GM20431 (cell line): ENCODE data around the gene NPBWR2.
"Not testable (repeated sequence)": the region's sequence is repeated elsewhere in the genome, so short reads cannot be mapped to it uniquely, and the experiment has no call there.

Experiments used
- in situ Hi-C: fragments of 300-500 bp; cut with MseI, MboI; formaldehyde crosslinking; loops from one replicate; pipeline ENCODE4 v1.15.0; 2020; ENCODE audit warnings: low sequenced_read_pairs; ENCODE audit not compliant: unreplicated experiment

NPBWR2 gene

GRCh38 chr20:64119681-64120341 lies 12.4 kb upstream of the NPBWR2 start:
- in situ Hi-C loops, result no loop called here

GRCh38 chr20:64119301-64119680 lies 11.9 kb upstream of the NPBWR2 start:
- in situ Hi-C loops, result no loop called here

- in situ Hi-C loops, result not testable (repeated sequence)
Measured at GRCh38 chr20:64117432-64117777, 10.0 kb upstream of the NPBWR2 start.

GRCh38 chr20:64116541-64117431 lies 9.4 kb upstream of the NPBWR2 start:
- in situ Hi-C loops, result no loop called here

GRCh38 chr20:64116016-64116415 lies 8.7 kb upstream of the NPBWR2 start:
- in situ Hi-C loops, result no loop called here

- in situ Hi-C loops, result no loop called here
Measured at GRCh38 chr20:64115171-64115911, 8.0 kb upstream of the NPBWR2 start.

- in situ Hi-C loops, result no loop called here
Measured at GRCh38 chr20:64114356-64114971, 7.1 kb upstream of the NPBWR2 start.

- in situ Hi-C loops, result no loop called here
Measured at GRCh38 chr20:64113796-64114355, 6.5 kb upstream of the NPBWR2 start.

- in situ Hi-C loops, result no loop called here
Measured at GRCh38 chr20:64113444-64113775, 6.0 kb upstream of the NPBWR2 start.

GRCh38 chr20:64112691-64113443 lies 5.5 kb upstream of the NPBWR2 start:
- in situ Hi-C loops, result no loop called here

GRCh38 chr20:64111841-64112641 lies 4.7 kb upstream of the NPBWR2 start:
- in situ Hi-C loops, result no loop called here

GRCh38 chr20:64110411-64111068 lies 3.2 kb upstream of the NPBWR2 start:
- in situ Hi-C loops, result no loop called here

- in situ Hi-C loops, result no loop called here
Measured at GRCh38 chr20:64109831-64110391, 2.5 kb upstream of the NPBWR2 start.

- in situ Hi-C loops, result no loop called here
Measured at GRCh38 chr20:64108731-64109681, 1.6 kb upstream of the NPBWR2 start.

- in situ Hi-C loops, result no loop called here
Measured at GRCh38 chr20:64107736-64108457, 532 bp upstream of the NPBWR2 start.

- in situ Hi-C loops, result no loop called here
Measured at GRCh38 chr20:64106435-64106961, 867 bp downstream of the NPBWR2 start.
